HPDE6-E6E7 (cell line): ENCODE measurements around the gene AKAP6.

ENCODE experiments used
- DNase-seq: peaks from one replicate; pipeline ENCODE4 v3.0.0; 2011; ENCODE audit warnings: missing footprints; ENCODE audit errors: extremely low spot score

The AKAP6 gene

DNA sequence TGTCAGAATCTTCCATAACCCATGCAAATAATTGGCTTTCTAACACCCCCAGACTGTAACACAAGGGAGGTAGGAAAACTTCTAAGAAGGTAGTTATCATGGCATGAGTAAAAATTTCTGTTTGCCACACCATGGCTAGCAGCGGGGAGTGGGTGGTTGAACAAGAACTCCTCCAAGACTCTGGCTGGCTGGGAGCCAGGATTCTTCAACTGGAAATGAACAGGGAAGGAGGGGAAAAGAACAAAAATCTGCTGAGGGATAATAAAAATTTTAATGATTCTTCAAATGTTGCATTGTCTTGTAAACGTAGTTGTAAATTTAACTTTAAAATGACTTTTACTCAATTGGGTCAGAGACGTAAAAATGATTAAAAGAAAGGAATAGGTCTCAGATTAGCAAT is 78.9 kb downstream of the AKAP6 start:
- DNase-seq = no peak

DNA sequence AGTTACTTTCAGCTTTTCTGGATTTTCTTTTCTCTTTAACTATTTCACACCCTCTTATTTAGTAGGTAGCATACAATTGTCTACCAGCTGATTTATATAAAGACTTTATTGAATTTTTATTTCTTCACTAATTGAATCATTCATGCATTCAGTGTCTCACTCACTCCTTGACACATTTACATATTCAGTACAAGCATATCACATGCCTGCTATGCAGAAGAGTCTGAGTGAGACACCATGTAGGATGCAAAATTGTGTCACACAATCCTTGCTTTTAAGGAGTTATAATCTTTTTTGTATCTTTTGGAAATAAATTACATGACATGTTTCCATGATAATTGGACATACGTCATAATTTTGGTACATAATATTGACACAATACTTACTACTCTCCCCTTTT is 83.0 kb downstream of the AKAP6 start:
- no peak for DNase-seq

DNA sequence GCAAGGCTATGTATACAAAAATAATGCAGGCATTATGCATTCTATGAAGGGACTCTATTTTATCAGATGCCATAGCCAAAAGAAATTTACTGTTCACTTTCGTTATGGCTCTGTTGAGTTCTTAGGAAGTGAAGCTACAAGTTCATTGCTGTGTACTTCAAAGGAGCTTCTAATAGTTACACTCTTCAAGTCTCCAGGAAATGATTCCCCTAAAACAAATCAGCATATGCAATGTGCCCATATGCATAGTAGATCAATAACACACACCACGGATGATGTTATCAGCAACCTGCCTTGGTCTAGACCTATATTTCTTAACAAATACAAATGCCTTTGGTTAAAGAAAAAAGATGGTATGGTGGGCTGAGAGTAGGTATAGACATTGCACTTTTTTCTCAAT is 83.4 kb downstream of the AKAP6 start:
- DNase-seq = no peak

DNA sequence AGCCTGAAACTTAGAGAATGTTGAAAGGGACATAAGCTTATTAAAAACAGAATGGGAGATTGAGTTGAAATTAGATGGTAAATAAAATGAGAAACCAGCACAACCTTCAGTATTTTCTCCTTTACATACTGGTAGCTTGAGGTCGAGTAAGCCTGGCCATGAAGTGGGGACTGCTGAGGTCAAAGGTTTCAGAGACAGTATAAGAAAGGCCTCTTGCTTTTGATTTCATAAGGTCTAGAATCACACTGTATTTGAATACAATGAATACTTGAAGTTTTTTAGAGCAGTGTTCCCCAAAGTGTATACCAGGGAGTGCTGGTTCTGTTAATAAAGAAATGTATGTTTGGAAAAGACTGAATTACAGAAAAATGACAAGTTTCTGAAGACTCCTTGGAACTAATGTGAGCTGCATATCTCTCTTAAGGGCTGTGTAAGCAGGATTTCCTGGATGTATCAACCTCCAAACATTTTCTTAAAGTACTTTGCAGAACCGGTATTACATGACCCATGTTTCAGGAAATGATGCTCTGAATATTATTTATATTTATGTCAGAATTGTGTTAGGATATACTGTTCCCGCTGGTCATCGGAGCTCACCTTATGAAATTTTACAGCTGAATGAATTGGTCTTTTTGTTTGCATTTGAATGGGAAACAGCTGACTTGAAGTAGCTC is 85.0 kb downstream of the AKAP6 start:
- DNase-seq = no peak

DNA sequence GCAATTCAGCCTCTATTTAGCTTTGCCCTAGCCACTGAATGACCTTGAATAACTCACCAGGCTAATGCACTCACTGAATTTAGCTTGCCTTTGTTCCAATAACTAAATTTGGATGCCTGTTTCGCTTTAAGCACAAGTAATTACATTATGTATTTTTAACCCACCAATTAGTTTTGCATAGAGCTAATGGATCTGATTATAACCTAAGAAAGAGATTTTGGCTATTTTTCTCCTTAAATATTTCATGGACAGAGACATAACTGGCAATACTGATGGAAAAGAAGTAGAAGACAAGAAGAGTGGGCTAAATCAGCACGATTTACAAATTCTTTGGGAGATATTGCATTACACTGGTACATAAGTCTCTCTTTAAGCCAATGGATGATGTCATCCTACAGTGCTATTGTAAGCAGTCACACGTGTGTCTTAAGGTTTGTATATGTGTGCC is 85.7 kb downstream of the AKAP6 start:
- DNase-seq = no peak

DNA sequence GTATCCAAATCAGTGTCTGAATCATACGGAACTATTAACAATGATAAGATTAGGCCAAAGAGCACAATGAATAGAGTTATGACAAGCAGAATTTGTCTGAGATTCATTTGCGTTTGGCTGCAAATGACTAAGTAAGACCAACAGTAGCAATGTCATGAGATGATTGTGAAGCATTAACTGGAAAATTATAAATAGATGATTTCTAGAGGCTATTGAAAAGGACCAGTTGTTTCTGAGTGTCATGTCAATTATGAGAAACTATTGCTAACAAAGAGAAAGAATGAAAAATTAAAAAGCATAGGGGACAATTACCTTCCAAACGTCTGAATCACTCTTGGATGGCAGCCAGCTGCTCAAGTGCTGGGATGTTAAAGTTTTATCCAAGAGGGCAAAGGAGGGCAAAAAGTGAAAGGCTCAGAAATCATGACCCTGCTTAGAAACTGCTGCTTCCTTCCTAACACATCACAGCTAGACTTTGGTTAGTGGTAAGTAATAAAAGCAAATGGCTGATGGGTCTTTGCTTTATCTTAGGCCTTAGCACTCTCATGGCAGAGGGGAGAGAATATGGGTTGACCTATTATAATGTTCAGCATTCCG is 89.0 kb downstream of the AKAP6 start:
- no peak for DNase-seq

DNA sequence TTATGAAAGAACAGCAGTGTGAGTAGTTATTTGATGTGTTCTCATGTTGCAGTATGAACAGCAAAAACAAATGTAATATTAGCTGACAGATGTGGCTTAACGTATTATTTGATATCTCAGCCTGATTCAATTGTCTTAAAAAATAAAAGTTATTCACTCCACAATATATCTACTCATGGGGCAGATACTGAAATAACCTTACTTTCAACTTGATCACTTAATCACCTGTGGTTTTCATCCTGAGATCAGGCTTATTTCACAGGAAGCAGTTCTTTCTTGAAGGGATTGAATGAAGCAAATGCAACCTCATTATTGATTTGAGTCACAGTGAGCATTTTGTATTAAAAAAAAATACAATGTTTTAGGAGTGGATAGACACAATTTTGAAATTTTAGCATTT is 90.3 kb downstream of the AKAP6 start:
- DNase-seq = no peak

DNA sequence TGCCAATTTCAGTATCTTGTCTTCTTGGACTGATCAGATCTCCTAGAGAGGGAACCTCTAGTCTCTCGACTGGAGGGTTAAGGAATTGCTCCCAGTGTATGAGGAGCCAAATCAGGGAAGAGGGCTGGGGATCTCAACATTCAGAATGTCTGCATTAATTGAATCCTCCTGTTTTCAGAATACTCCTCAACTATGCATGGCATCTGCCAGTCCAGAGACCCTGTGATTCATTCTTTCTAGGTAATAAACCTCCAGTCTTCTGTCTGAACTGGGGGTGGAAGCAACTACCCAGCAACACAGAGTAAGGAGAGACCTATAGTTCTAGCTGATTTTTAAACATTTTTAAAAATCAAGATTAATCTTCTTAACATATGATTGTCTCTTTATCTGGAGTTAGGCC is 92.7 kb downstream of the AKAP6 start:
- no peak for DNase-seq

DNA sequence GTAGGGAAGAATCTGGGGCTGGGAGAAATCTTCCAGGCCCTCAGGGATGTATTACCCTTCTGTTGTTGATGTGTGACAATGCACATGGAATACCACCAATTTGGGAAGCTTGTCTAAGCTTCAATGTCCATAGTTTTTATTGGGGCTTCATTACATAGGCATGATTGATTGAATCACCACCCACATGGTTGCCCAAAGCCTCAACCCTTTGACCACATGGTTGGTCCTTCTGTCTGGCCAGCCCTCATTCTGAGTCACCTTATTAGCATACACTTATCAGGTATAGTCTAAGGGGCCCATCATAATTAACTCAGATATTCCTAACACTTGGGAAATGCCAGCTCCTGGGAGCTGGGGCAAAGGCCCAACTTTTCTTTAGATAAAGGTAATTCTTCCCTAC is 93.3 kb downstream of the AKAP6 start:
- DNase-seq = no peak

DNA sequence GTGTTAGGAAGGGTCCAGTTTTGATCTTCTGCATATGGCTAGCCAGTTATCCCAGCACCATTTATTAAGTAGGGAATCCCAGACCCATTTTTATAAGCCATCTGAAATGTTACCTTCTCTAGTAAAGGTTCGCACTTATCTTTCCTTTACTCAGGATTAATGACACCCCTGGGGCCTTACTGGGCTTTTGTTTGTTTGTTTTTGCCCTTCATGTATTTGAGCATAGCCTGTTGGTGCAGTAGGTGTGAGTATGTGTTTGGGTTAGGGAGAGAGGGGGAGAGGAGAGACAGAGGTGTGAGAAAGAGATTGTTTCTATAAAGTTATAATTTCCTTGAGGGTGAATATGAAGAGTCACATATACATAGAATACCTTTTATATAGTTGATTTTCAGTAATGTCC is 96.9 kb downstream of the AKAP6 start:
- no peak for DNase-seq

DNA sequence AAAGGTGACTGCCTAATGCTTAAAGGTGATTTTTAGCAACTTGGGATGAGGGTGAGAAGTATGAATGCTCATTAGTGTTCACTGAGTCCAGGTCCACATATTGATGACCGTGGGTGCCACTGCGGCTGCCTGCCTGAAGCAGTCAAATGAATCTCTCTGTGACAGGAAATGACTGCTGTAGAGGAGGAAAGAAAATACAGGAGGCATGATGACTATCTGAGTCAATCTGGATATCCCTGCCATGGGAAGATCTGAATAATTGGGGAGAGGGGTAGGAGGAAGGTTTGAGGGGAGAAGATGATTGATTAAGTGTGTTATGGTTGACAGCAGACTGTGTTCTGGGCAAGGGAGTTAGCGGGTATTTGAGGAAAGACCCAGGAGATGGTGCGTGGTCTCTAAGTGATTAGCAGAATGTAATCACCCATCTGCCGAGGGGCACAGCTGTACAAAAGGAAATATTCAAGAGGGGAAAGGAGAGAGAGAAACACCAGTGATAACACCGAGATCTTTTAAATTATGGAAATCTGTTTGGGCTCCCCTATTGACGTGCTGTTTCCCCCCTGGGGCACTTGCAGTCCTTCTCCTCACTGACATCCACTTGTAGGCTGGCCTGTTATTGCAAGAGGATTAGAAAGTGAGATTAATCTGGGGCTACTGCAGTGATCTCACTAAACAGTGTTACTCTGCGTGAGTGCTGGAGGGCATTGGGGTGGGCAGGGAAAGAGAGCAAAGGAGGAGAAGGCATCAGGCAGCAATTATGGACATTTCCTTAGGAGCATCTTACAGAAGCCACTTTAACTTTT is 97.7 kb downstream of the AKAP6 start:
- DNase-seq = no peak

DNA sequence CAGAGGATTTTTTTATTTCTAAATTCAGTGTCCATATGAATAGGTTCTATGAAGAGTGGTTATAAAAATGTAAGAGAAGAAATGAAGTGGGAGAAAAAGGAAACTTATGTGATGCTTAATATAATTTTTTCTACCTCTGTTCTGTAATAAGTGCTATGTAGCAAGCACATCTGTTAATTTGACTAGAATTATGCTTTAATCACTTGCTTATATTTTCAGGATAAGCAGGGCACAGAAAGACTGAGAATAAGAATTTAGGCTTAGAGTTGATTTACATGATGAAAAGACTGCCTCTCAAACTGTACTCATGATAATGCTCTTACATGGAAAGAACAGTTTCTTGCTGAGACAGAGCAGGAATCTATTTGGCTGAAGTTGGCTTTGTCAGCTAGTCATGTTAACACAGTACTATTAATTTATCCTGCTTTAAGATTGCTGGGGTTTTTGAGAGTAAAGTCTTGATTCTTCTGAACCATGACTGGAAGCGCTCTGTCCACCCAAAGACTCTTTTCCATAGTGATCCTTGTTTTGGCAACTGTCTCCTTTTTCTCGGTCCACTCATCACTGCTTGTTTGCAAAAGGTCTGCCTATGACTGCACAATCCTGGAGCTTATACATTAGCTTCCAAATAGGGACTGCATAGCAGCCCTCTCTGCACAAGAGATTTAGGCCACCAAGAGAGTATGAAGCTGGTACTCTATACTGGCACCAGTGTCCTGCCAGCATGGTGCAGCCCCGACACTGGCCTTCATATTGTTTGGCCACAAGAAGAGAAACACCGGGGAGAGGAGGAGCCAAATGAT is 98.8 kb downstream of the AKAP6 start:
- no peak for DNase-seq

DNA sequence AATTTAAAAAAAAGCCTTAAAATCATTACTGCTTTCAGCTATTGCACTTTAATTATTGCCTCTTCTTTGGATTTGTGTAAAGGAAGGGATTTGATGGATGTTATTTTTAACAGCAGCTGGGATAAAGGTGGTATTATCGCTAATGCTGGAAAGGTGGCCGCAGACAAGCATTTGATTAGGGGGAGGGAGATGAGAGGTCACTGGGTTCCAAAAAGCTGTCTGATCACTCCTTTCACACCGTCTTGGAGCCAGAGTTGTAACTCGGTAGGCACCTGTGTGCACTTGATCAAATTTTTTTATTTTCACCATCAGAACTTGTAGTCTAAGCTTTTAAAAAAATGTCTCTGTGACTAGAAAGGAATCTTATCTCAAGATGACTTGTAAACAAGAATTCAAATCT is 99.8 kb downstream of the AKAP6 start:
- DNase-seq = no peak

DNA sequence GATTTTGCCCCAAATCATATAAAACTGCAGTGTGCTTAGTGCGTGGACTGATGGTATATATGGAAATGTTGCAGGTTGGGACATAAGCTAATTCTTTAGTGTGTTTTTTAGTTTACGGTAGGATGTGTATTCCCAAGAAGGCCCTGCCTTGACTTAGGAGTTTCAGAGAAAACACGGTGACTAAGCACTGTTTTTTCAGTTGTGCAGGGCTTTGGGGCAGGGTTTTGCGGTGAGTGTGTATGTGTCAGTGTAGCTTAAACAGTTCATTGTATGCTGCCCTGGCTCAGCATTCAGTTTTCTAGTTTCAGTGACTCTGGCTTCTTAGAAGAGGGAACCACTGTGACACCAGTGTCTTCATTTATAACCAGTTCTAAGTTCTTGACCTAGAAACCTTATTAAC is 101.2 kb downstream of the AKAP6 start:
- no peak for DNase-seq

DNA sequence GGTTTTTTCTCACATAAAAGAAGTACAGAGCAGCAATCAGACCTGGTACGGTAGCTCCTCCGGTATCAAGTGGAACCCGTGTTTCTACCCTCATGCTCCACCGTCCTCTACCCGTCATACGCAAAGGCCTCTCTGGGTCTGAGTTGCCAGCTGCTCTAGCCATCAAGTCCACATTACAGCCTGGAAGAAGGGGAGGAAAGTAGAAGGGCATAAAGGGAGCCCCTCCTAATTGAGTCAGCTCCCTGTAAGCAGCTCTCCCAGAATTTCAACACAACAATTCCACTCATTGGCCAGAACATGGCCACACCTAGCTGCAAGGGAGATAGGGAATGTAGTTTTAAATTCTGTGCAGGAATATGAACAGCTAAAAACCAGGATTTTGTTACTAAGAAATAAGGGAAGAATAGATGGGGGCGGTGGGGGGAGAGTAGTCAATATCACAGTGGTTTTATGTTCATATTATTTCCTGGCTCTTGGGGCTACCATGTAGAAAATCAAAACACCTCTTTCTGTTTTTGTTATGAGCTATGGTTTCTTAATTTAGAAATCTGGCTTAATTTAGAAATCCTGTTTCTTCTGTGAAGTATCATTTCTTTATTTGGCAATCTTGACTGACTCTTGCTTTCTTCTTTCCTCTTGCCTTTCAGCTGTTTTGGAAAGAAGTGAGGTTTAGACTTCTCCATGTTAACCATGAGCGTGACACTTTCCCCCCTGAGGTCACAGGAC is 103.9 kb downstream of the AKAP6 start:
- DNase-seq = no peak

DNA sequence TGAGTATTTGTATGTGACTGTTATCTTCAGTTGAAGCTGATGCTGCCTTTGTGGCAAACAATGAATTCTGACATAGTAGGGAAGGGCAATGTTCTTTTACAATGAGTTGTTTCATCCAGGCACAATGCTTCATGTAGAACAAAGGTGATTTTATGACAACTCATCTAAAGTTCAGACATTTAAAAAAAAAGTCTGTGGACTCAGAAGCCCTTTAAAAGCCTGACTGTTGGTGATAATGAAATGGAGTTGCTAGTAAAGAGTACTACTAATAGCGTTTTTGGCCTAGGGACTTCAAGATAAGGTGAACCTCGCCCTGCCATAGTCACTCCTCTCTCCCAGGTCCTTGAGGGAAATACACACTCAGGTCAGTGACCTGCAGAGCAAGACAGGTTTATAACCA is 105.1 kb downstream of the AKAP6 start:
- no peak for DNase-seq

DNA sequence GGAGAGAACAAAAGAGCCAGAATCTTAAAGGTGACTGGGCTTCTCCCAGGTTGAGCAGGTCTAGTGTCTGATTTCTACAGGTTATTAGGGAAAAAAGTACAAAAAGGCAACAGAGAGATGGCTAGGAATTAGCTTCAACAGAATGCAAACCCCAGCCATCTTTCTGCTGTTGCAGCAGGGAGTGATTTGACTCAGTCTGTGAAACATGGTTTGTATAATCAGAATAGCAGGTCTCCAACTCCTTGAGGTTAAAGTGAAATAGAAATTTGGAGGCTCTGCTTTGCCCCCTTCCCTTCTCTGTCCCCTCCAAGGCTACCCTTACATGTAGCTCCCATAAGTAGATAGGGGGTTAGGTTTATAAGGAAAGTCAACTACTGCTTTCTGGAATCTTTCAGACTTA is 105.8 kb downstream of the AKAP6 start:
- no peak for DNase-seq

DNA sequence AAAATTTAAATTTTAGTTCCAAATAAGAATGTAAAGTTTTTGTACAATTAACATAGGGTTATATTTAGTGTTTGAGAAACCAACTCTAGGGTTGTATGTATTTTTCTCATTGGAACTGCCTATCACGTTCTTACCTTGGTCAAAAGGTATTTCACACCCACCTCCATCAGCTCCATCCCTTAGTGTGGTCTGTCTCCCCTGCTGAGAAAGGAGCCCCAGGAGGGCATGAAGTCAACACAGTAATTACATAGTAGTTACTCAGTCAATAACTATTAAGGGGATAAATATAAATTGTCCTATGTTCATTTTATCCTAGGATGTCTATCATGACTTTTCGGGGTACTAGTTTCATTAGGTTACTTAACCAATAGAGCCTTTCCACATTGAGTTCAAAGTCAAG is 106.3 kb downstream of the AKAP6 start:
- DNase-seq = no peak

DNA sequence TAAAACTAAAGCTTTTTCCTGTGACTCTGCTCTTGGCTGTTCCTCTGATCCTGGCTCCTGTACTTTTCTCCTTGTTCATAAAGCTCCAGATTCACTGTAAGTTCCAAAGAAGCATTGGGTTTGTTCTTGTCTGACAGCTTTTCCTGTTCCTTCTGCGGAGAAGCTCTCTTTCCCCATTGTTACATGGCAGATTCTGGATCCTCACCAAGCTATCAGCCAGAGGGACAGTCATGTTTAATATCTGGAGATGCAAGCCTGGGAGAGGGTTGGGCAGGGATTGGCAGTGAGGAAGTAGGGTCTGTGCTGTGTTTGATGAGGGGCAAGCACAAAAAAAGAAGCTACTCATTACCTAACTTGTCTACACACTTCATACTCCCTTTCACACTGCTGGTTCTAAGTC is 107.9 kb downstream of the AKAP6 start:
- DNase-seq = no peak

DNA sequence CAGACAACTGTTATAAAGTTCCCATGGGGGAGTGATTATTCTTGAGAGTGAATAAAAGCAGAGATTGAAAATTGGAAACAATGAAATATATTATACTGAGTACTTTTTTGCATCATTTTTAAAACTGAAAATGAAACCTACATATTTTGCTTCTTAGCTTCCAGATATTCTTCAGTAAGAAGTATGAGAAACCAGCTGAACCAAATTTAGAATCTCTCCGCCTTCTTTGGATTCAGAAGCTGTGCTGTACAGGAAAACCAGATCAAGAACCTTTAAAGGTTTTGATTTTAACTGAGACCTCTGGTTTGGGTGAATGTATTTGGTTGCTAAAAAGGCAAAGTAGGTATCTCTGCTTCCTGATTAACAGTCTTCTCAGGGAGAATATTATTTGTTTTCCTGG is 109.4 kb downstream of the AKAP6 start:
- no peak for DNase-seq

DNA sequence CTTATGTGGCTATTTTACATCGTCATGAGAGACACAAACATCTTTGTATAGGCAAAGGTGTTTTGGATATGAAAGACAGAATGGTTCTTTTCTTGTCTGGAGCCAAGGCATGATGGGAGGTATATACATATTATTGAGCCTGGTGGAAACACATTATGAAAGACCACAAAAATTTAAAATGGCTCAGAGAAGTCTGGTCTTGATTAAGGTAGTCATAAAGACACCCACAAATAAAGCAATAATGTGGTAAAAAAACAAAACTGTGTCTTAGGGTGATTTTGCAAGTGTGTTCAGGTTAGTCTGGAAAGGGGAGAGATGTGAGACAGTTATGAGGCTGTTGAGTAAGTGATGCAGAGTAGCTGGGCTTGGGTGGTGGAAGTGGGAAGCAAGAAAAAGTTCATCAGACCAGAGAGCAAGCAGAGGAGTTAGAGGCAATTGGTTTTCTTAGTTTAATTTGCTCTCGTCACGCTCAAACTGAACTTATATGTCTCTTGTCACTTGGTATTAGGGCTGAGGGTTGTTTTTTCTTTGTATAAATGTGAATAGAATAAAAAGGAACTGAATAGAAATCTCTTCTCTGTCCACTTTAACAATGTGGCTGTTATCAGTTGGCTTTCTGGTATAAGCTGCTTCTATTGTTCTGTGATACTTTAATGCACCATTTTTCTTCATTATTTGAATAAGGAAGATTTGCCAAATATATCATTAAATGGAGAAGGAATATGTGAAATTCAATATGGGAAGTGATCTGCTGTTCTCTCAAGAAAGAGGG is 115.0 kb downstream of the AKAP6 start:
- DNase-seq = no peak
